K562 (cell line): Measurements from ENCODE around the gene AGRP. TPM values are rescaled to one million over a fixed set of nuclear protein-coding genes. Genes with fewer than 3 reads are reported as not detected.

Experiments used
- ATAC-seq: fragments of 200-7000 bp; cut with Tn5 transposase; 3 replicates; pipeline ENCODE4 v1.9.1; 2020; ENCODE audit warnings: moderate library complexity
- BruUV-seq: library from RNA; stranded (reverse); fragments of 400-500 nt; replicated peaks from 2 replicates; lab custom pipeline; 2021; lab: Mats Ljungman, UMichigan
- CTCF ChIA-PET: fragments of 300-600 bp; formaldehyde crosslinking; extraction: SDS; loops from one replicate; lab custom pipeline; 2021; ENCODE audit warnings: low intra/inter-chr PET ratio; lab: Yijun Ruan, JAX
- POLR2A ChIA-PET: fragments of 300-600, 350-650 bp; sonication (Branson Sonifier 250); formaldehyde crosslinking; extraction: SDS; loops from one replicate; lab custom pipeline; 2021; ENCODE audit warnings: antibody characterized with exemption, inconsistent platforms; lab: Yijun Ruan, JAX
- DNase-seq, 4 experiments: peaks; one replicate each; pipeline versions ENCODE4 v3.0.0 to v3.0.0-alpha.2; 2011 to 2018; ENCODE audit warnings: low spot score in 3 of 4, mixed read lengths in 3 of 4; ENCODE audit errors: extremely low read depth in 1 of 4
- FAIRE-seq: peaks from 2 replicates; lab custom pipeline; 2011; peaks lifted over from hg19 to GRCh38; lab: Jason Lieb, UNC
- H2AFZ ChIP-seq: 2 replicates; pipeline ENCODE4 v1.6.0; 2011; ENCODE audit warnings: low read depth, low read length, control low read depth, inconsistent platforms
- H3K27ac ChIP-seq: fragments of 200-600 bp; 3 replicates; pipeline ENCODE4 v1.8.0; 2011; ENCODE audit warnings: low read depth, mild to moderate bottlenecking, control low read depth, inconsistent platforms, low read length, moderate library complexity, mixed read lengths; ENCODE audit errors: extremely low read depth
- H3K27me3 ChIP-seq, 2 experiments: fragments of 300-600 bp in 1 of 2; 2 replicates in 1 of 2; 3 replicates in 1 of 2; pipeline versions ENCODE4 v1.6.0 to v1.8.0; 2011; ENCODE audit warnings: inconsistent platforms in 2 of 2, low read length in 2 of 2, mild to moderate bottlenecking in 1 of 2, mixed read lengths in 1 of 2, moderate library complexity in 1 of 2; ENCODE audit not compliant: control insufficient read depth in 2 of 2, insufficient read depth in 2 of 2
- H3K36me3 ChIP-seq: fragments of 300-600 bp; 3 replicates; pipeline ENCODE4 v1.8.0; 2011; ENCODE audit warnings: mild to moderate bottlenecking, low read length, inconsistent platforms; ENCODE audit not compliant: control insufficient read depth, insufficient read depth
- H3K4me1 ChIP-seq, 2 experiments: fragments of 200-600 bp in 1 of 2; replicated peaks in 1 of 2; 2 replicates in 1 of 2; 3 replicates in 1 of 2; pipeline versions ENCODE4 v1.5.1 to v1.8.0; 2011; ENCODE audit warnings: inconsistent platforms in 2 of 2, low read length in 2 of 2, mild to moderate bottlenecking in 1 of 2, mixed read lengths in 1 of 2, moderate library complexity in 1 of 2; ENCODE audit not compliant: control insufficient read depth in 2 of 2, insufficient read depth in 2 of 2
- H3K4me2 ChIP-seq: 2 replicates; pipeline ENCODE4 v1.6.1; 2011; ENCODE audit warnings: low read length, control low read depth, inconsistent platforms, mixed read lengths; ENCODE audit not compliant: insufficient read depth
- H3K4me3 ChIP-seq: fragments of 200-600 bp; sonication (generic), shearing (Covaris generic); 2 replicates; pipeline ENCODE4 v1.5.1; 2016; ENCODE audit warnings: control low read depth, inconsistent platforms
- H3K79me2 ChIP-seq: fragments of 200-600 bp; 3 replicates; pipeline ENCODE4 v1.8.0; 2011; ENCODE audit warnings: low read length, inconsistent platforms; ENCODE audit not compliant: control insufficient read depth, insufficient read depth
- H3K9ac ChIP-seq, 2 experiments: 2 replicates each; pipeline versions ENCODE4 v1.6.0 to v1.6.1; 2011; ENCODE audit warnings: low read depth in 2 of 2, low read length in 2 of 2, control low read depth in 1 of 2, inconsistent platforms in 1 of 2, mild to moderate bottlenecking in 1 of 2, mixed read lengths in 1 of 2; ENCODE audit not compliant: insufficient read depth in 1 of 2
- H3K9me1 ChIP-seq: one replicate; pipeline ENCODE4 v1.6.0; 2011; ENCODE audit warnings: inconsistent platforms, mild to moderate bottlenecking, low read length, moderate library complexity; ENCODE audit not compliant: control insufficient read depth, insufficient read depth
- H3K9me3 ChIP-seq: replicated peaks from 2 replicates; pipeline ENCODE4 v1.5.1; 2011; ENCODE audit warnings: low read depth, low read length, inconsistent platforms; ENCODE audit not compliant: control insufficient read depth, insufficient read depth
- H4K20me1 ChIP-seq: replicated peaks from 2 replicates; pipeline ENCODE4 v1.6.1; 2011; ENCODE audit warnings: low read length, inconsistent platforms, mixed read lengths; ENCODE audit not compliant: control insufficient read depth, insufficient read depth
- CREB3L1 ChIP-seq: fragments of 450-650 bp; IDR thresholded peaks from 2 replicates; pipeline ENCODE4 v1.6.1; 2014; ENCODE audit warnings: low read depth, mild to moderate bottlenecking, moderate library complexity, borderline replicate concordance
- DIDO1 ChIP-seq: fragments of 450-650 bp; IDR thresholded peaks from 2 replicates; pipeline ENCODE4 v1.6.1; 2016; ENCODE audit warnings: low read depth, missing biosample characterization, missing genetic modification characterization
- ETS2 ChIP-seq: IDR thresholded peaks from 2 replicates; pipeline ENCODE4 v1.6.1; 2016; ENCODE audit warnings: borderline replicate concordance, missing genetic modification characterization, mild to moderate bottlenecking, moderate library complexity, missing compliant biosample characterization; ENCODE audit not compliant: poor library complexity, severe bottlenecking
- MCM3 ChIP-seq: fragments of 450-650 bp; IDR thresholded peaks from 2 replicates; pipeline ENCODE4 v1.6.1; 2016
- MEF2A ChIP-seq: IDR thresholded peaks from 2 replicates; pipeline ENCODE4 v1.6.1; 2011; ENCODE audit warnings: low read depth, mild to moderate bottlenecking, low read length, moderate library complexity; ENCODE audit not compliant: control insufficient read depth
- NFIX ChIP-seq: fragments of 250-450 bp; sonication (Bioruptor Pico); IDR thresholded peaks from 2 replicates; pipeline ENCODE4 v1.4.0; 2020; ENCODE audit warnings: low read depth, mild to moderate bottlenecking, moderate library complexity
- NFRKB ChIP-seq: fragments of 450-650 bp; IDR thresholded peaks from 2 replicates; pipeline ENCODE4 v1.6.1; 2016; ENCODE audit warnings: low read depth
- OTX1 ChIP-seq: fragments of 450-650 bp; formaldehyde crosslinking; IDR thresholded peaks from 2 replicates; pipeline ENCODE4 v1.4.0; 2022; ENCODE audit warnings: mild to moderate bottlenecking
- ZC3H4 ChIP-seq: sonication (generic); formaldehyde crosslinking; IDR thresholded peaks from 2 replicates; pipeline ENCODE4 v1.9.0; 2021; ENCODE audit warnings: missing genetic modification reagents, borderline replicate concordance
- ZNF436 ChIP-seq: fragments of 250-450, 450-650 bp; sonication (Bioruptor Pico); formaldehyde crosslinking; IDR thresholded peaks from 2 replicates; pipeline ENCODE4 v1.7.0; 2020; ENCODE audit warnings: mild to moderate bottlenecking
- ZNF780A ChIP-seq: fragments of 250-450 bp; sonication (Bioruptor Pico); IDR thresholded peaks from 2 replicates; pipeline ENCODE4 v1.5.0; 2021; ENCODE audit warnings: mild to moderate bottlenecking
- ZSCAN29 ChIP-seq: fragments of 450-650 bp; IDR thresholded peaks from 2 replicates; pipeline ENCODE4 v1.6.1; 2017
- WGBS: fragments of 100-300 bp; shearing (Covaris generic); methylation state at CpG from one replicate; pipeline ENCODE4 v1.1.6; 2016; ENCODE audit warnings: low coverage, mixed read lengths; ENCODE audit not compliant: insufficient coverage; ENCODE audit errors: missing lambda C conversion rate; 5-methylcytosine and 5-hydroxymethylcytosine counted together
- in situ Hi-C: fragments of 300-500 bp; cut with MboI; formaldehyde crosslinking; loops from 4 replicates; pipeline ENCODE4 v1.15.0; 2018; ENCODE audit warnings: inconsistent platforms, mixed read lengths
- intact Hi-C: fragments of 100-400 bp; cut with micrococcal nuclease; formaldehyde crosslinking; loops from 2 replicates; pipeline ENCODE4 v1.14.2; 2022
- polyA plus RNA-seq, 8 experiments: library from polyadenylated mRNA; depleted of rRNA in 4 of 8; stranded (reverse) in 5 of 8; unstranded in 3 of 8; fragments of >200 nt; fragmentation: Nextera tagmentation in 2 of 8; fragmentation: Illumina TruSeq in 1 of 8; extraction: Ambion mirVana in 2 of 8; extraction: Trizol in 1 of 8; gene quantifications; 2 replicates each; pipeline versions ENCODE4 v1.2.1 to v1.2.3, GENCODE V29; 2011 to 2014; ENCODE audit warnings: inconsistent platforms in 1 of 8, missing spikeins in 1 of 8
- total RNA-seq, 7 experiments: library from RNA; depleted of rRNA in 6 of 7; stranded (reverse); fragments of >200 nt in 6 of 7; fragmentation: Illumina TruSeq in 2 of 7; extraction: Trizol in 2 of 7; gene quantifications; 2 replicates each; pipeline versions ENCODE4 v1.2.1 to v1.2.3, GENCODE V29; 2011 to 2021; ENCODE audit warnings: low replicate concordance in 1 of 7
- TF ChIP-seq, protein P1 (sequence below): fragments of 250-450 bp; sonication (Bioruptor Pico); IDR thresholded peaks from 2 replicates; pipeline ENCODE4 v1.5.0; 2022; ENCODE audit warnings: mild to moderate bottlenecking

Gene AGRP
- total and polyA plus RNA-seq, 9 of the 15 experiments (the other 6 are each of a cell fraction or from before 2014, with no cell fraction given): not detected

- no TSS peak for BruUV-seq
- WGBS: 100% methylated on average over 2 of the region's 2 CpGs
- H2AFZ ChIP-seq: no peak overlapping the region
- TF ChIP-seq MCM3: no peak
- no peak for TF ChIP-seq MEF2A
- no peak for TF ChIP-seq DIDO1
- TF ChIP-seq OTX1 (CRISPR knock-in tag): no peak
- no peak for TF ChIP-seq ETS2
- TF ChIP-seq NFIX (CRISPR knock-in tag): no peak
- TF ChIP-seq ZSCAN29: no peak
- H3K9me1 ChIP-seq: peaks cover 2% of the 10 kb centered on the region
- ChIA-PET CTCF (no interaction called here), POLR2A (interaction anchor here (0.5 to 1.3 kb wide), 2 partner anchors 13 to 27 kb away, joined by 3 to 4 read pairs; no protein-coding TSS in a partner anchor)
- no peaks in the 10 kb centered on the region for H3K27me3 ChIP-seq
- H3K9me3 ChIP-seq: no peaks in the 10 kb centered on the region
- no peak overlapping the region for H3K4me2 ChIP-seq
- H3K27ac ChIP-seq: no peak overlapping the region
- DNase-seq: no peak
- no peaks in the 10 kb centered on the region for H3K79me2 ChIP-seq
- peaks cover 16% of the 10 kb centered on the region for H4K20me1 ChIP-seq
- H3K36me3 ChIP-seq: peaks cover 77% of the 10 kb centered on the region; the same call in 2 of the 3 replicates
- no peak for ATAC-seq
- intact Hi-C loops (no loop called here), in situ Hi-C loops (no loop called here)
- H3K4me1 ChIP-seq: peaks cover 0 to 30% of the 10 kb centered on the region in 2 experiments; a peak in 2 of 5 replicates
- FAIRE-seq: no peak
- 0 out of 4 replicates have a peak overlapping the region, but pooled peaks of 1 of the 2 experiments have one; percentile 74 for H3K9ac ChIP-seq
- no peak overlapping the region for H3K4me3 ChIP-seq
Measured at GRCh38 chr16:67449336-67449735, 34.0 kb downstream of the AGRP start.

DNA sequence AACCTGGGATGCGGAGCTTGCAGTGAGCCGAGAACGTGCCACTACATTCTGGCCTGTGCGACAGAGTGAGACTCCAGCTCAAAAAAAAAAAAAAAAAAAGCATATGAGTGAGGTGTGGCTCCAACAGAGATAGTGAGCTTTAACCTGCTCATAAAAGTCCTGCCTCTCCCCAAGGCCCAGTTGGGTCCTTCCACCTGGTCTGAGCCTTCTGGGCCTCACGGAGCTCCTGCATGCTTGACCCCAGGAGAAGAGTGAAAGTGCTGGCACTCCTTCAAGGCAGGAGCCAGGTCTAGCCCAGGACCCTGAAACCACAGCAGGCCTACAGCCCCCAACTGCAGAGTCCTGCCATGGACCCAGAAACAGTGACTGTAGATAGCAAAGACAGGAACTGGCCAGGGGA is 34.8 kb downstream of the AGRP start:
- H3K36me3 ChIP-seq: peaks cover 80% of the 10 kb centered on the region; the same call in 2 of the 3 replicates
- H3K9me3 ChIP-seq: no peaks in the 10 kb centered on the region
- POLR2A ChIA-PET: interaction anchor here (0.6 kb wide), 1 partner anchor 184 kb away, joined by 3 read pairs; no protein-coding TSS in a partner anchor
- BruUV-seq: no TSS peak
- no peak overlapping the region for H3K27ac ChIP-seq
- no peak overlapping the region for H3K4me2 ChIP-seq
- H3K9ac ChIP-seq: 0 out of 4 replicates have a peak overlapping the region, but pooled peaks of 1 of the 2 experiments have one; percentile 48
- no peaks in the 10 kb centered on the region for H3K79me2 ChIP-seq
- in situ Hi-C loops (no loop called here), intact Hi-C loops (no loop called here)
- peaks cover 2% of the 10 kb centered on the region for H3K9me1 ChIP-seq
- WGBS: 96% methylated on average over 5 of the region's 5 CpGs
- H2AFZ ChIP-seq: no peak overlapping the region
- CTCF ChIA-PET: no interaction called here
- H3K4me3 ChIP-seq: no peak overlapping the region
- peaks cover 22% of the 10 kb centered on the region for H4K20me1 ChIP-seq
- ATAC-seq (no peak), FAIRE-seq (no peak), DNase-seq (no peak)
- no peaks in the 10 kb centered on the region for H3K27me3 ChIP-seq
- H3K4me1 ChIP-seq: peaks cover 0 to 32% of the 10 kb centered on the region in 2 experiments; a peak in 2 of 5 replicates
- TF ChIP-seq, protein P1, sequence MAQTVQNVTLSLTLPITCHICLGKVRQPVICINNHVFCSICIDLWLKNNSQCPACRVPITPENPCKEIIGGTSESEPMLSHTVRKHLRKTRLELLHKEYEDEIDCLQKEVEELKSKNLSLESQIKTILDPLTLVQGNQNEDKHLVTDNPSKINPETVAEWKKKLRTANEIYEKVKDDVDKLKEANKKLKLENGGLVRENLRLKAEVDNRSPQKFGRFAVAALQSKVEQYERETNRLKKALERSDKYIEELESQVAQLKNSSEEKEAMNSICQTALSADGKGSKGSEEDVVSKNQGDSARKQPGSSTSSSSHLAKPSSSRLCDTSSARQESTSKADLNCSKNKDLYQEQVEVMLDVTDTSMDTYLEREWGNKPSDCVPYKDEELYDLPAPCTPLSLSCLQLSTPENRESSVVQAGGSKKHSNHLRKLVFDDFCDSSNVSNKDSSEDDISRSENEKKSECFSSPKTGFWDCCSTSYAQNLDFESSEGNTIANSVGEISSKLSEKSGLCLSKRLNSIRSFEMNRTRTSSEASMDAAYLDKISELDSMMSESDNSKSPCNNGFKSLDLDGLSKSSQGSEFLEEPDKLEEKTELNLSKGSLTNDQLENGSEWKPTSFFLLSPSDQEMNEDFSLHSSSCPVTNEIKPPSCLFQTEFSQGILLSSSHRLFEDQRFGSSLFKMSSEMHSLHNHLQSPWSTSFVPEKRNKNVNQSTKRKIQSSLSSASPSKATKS (CRISPR knock-in tag): no peak
- TF ChIP-seq ZC3H4 (CRISPR knock-in tag): no peak
- TF ChIP-seq CREB3L1: no peak
- no peak for TF ChIP-seq ZNF780A (CRISPR knock-in tag)
- TF ChIP-seq NFRKB: no peak
- no peak for TF ChIP-seq ZNF436 (CRISPR knock-in tag)
